Panc1 (cell line): ENCODE measurements around the gene SIRPA. TPM values are rescaled to one million over a fixed set of nuclear protein-coding genes. Genes with fewer than 3 reads are reported as not detected.

Experiments used
- ATAC-seq: fragments of 200-7000 bp; cut with Tn5 transposase; 2 replicates; pipeline ENCODE4 v1.9.1; 2020; ENCODE audit warnings: mild to moderate bottlenecking, moderate library complexity
- Bru-seq: library from RNA; stranded (reverse); fragments of 400-500 nt; gene quantifications from one replicate; lab custom pipeline; 2021; lab: Mats Ljungman, UMichigan
- BruChase-seq, 2 experiments: library from RNA; stranded (reverse); fragments of 400-500 nt; gene quantifications; one replicate each; lab custom pipeline; 2021; lab: Mats Ljungman, UMichigan
- BruUV-seq: library from RNA; stranded (reverse); fragments of 400-500 nt; replicated peaks from 2 replicates; lab custom pipeline; 2021; lab: Mats Ljungman, UMichigan
- CTCF ChIA-PET: fragments of 300-600 bp; sonication (Branson Sonifier 250); formaldehyde crosslinking; loops from one replicate; lab custom pipeline; 2022; ENCODE audit warnings: antibody characterized with exemption; lab: Charles Lee
- POLR2A ChIA-PET: fragments of 300-600 bp; sonication (Branson Sonifier 250); formaldehyde crosslinking; loops from one replicate; lab custom pipeline; 2022; ENCODE audit warnings: antibody characterized with exemption; lab: Charles Lee
- DNase-seq: peaks from one replicate; pipeline ENCODE4 v3.0.0-alpha.2; 2010; ENCODE audit warnings: low read depth, low spot score
- H3K27ac ChIP-seq: 2 replicates; pipeline ENCODE4 v1.5.1; 2011; ENCODE audit warnings: mild to moderate bottlenecking, low read length, inconsistent platforms
- H3K27me3 ChIP-seq: fragments of 200-500 bp; sonication (Bioruptor generic); 2 replicates; pipeline ENCODE4 v1.6.0; 2014; ENCODE audit warnings: low read length, inconsistent platforms; ENCODE audit not compliant: control insufficient read depth, insufficient read depth
- H3K36me3 ChIP-seq: fragments of 200-500 bp; sonication (Bioruptor generic); 2 replicates; pipeline ENCODE4 v1.5.1; 2014; ENCODE audit warnings: inconsistent platforms, mild to moderate bottlenecking, low read length, moderate library complexity; ENCODE audit not compliant: control insufficient read depth, insufficient read depth
- H3K4me1 ChIP-seq: 2 replicates; pipeline ENCODE4 v1.5.1; 2011; ENCODE audit warnings: inconsistent platforms, mild to moderate bottlenecking, low read length, moderate library complexity; ENCODE audit not compliant: control insufficient read depth, insufficient read depth
- H3K4me3 ChIP-seq, 2 experiments: 2 replicates each; pipeline ENCODE4 v1.5.1; 2011 to 2012; ENCODE audit warnings: low read depth in 2 of 2, low read length in 2 of 2, mild to moderate bottlenecking in 2 of 2, inconsistent platforms in 1 of 2, moderate library complexity in 1 of 2
- H3K9me3 ChIP-seq: fragments of 200-500 bp; sonication (Bioruptor generic); 2 replicates; pipeline ENCODE4 v1.5.1; 2014; ENCODE audit warnings: low read depth, mild to moderate bottlenecking, inconsistent platforms, low read length, moderate library complexity; ENCODE audit not compliant: control insufficient read depth, insufficient read depth
- POLR2AphosphoS5 ChIP-seq: IDR thresholded peaks from 2 replicates; pipeline ENCODE4 v1.6.1; 2012; ENCODE audit warnings: mild to moderate bottlenecking, low read depth, low read length, moderate library complexity
- REST ChIP-seq, 2 experiments: IDR thresholded peaks; 2 replicates each; pipeline ENCODE4 v1.6.1; 2011 to 2012; ENCODE audit warnings: low read depth in 2 of 2, control low read depth in 1 of 2, low read length in 1 of 2, mild to moderate bottlenecking in 1 of 2, moderate library complexity in 1 of 2; ENCODE audit not compliant: insufficient read depth in 1 of 2
- SIN3A ChIP-seq: IDR thresholded peaks from 2 replicates; pipeline ENCODE4 v1.6.1; 2012; ENCODE audit warnings: low read depth, mild to moderate bottlenecking, low read length, moderate library complexity, borderline replicate concordance; ENCODE audit not compliant: insufficient read depth
- TCF7L2 ChIP-seq: IDR thresholded peaks from 2 replicates; pipeline ENCODE4 v1.6.1; 2011; ENCODE audit warnings: mild to moderate bottlenecking, low read depth, low read length, inconsistent platforms
- in situ Hi-C: cut with HindIII; loops from 2 replicates; pipeline ENCODE4 v1.10.0; 2016; ENCODE audit warnings: low sequenced_read_pairs, low pct_unique_long_range_greater_than_20kb
- intact Hi-C: fragments of 100-400 bp; cut with micrococcal nuclease; formaldehyde crosslinking; loops from one replicate; pipeline ENCODE4 v1.10.0; 2022; ENCODE audit not compliant: unreplicated experiment
- long read RNA-seq: library from polyadenylated mRNA; unstranded; transcript quantifications from one replicate; pipeline ENCODE4 v2.0.0, GENCODE V29; 2021; ENCODE audit not compliant: unreplicated experiment
- polyA plus RNA-seq: library from polyadenylated mRNA; unstranded; fragments of >200 nt; gene quantifications from one replicate; pipeline ENCODE4 v1.2.1, GENCODE V29; 2012; ENCODE audit warnings: missing spikeins; ENCODE audit not compliant: insufficient read length
- total RNA-seq: library from RNA; stranded (reverse); gene quantifications from one replicate; pipeline ENCODE4 v1.2.1, GENCODE V29; 2021; ENCODE audit not compliant: unreplicated experiment
- TF ChIP-seq, protein P1 (sequence below): fragments of 450-650 bp; IDR thresholded peaks from 2 replicates; pipeline ENCODE4 v1.5.1; 2017; ENCODE audit warnings: mild to moderate bottlenecking

Gene SIRPA
- total RNA-seq (2.4 TPM), Bru-seq, nascent RNA (percentile 32 among the genes with signal in this experiment), BruChase-seq, experiment 1, labeled RNA remaining after a 2-hour chase (percentile 33 among the genes with signal in this experiment), BruChase-seq, experiment 2, labeled RNA remaining after a 6-hour chase (percentile 38 among the genes with signal in this experiment)
- 1.9 TPM for polyA plus RNA-seq
- long read RNA-seq = 0 reads

- intact Hi-C loops = no loop called here
- in situ Hi-C loops = no loop called here
These were observed at the start of gene SIRPA for GRCh38 chr20:1894951-1895673. TSS of gene SIRPA (plus strand) at chr20:1895407. CDS start at chr20:1895448, 41 bp downstream.

GRCh38 chr20:1845701-1846100 lies 49.5 kb upstream of the SIRPA start:
- no peak for DNase-seq
- intact Hi-C loops = no loop called here
- no peak for ATAC-seq
- in situ Hi-C loops = no loop called here
- H3K36me3 ChIP-seq = no peaks in the 10 kb centered on the region
- no peak overlapping the region for H3K4me3 ChIP-seq
- no peak overlapping the region for H3K27ac ChIP-seq
- no peaks in the 10 kb centered on the region for H3K27me3 ChIP-seq
- H3K4me1 ChIP-seq = no peaks in the 10 kb centered on the region
- no TSS peak for BruUV-seq
- ChIA-PET POLR2A (no interaction called here), CTCF (no interaction called here)
- H3K9me3 ChIP-seq = no peaks in the 10 kb centered on the region
- no peak for TF ChIP-seq REST (IDR thresholded peaks at IDR 0.05; ENCODE audit: insufficient read depth in 1 of 2, low read depth in 2 of 2, low read length in 1 of 2)
- TF ChIP-seq SIN3A = no peak
- TF ChIP-seq TCF7L2 = no peak
- TF ChIP-seq POLR2AphosphoS5 = no peak
- TF ChIP-seq, protein P1, sequence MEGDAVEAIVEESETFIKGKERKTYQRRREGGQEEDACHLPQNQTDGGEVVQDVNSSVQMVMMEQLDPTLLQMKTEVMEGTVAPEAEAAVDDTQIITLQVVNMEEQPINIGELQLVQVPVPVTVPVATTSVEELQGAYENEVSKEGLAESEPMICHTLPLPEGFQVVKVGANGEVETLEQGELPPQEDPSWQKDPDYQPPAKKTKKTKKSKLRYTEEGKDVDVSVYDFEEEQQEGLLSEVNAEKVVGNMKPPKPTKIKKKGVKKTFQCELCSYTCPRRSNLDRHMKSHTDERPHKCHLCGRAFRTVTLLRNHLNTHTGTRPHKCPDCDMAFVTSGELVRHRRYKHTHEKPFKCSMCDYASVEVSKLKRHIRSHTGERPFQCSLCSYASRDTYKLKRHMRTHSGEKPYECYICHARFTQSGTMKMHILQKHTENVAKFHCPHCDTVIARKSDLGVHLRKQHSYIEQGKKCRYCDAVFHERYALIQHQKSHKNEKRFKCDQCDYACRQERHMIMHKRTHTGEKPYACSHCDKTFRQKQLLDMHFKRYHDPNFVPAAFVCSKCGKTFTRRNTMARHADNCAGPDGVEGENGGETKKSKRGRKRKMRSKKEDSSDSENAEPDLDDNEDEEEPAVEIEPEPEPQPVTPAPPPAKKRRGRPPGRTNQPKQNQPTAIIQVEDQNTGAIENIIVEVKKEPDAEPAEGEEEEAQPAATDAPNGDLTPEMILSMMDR = no peak

More at GRCh38 chr20:1894951-1895673, at the start of gene SIRPA:
- ATAC-seq (peak; percentile 64), DNase-seq (no peak)
- POLR2A ChIA-PET = no interaction called here
- Histone ChIP-seq H3K4me3 (peak within 1 kb of the TSS; percentile 45 to 50), H3K36me3 (no peaks in the 10 kb centered on the region), H3K27me3 (peaks cover 2% of the 10 kb centered on the region; the same call in 1 of the 2 replicates), H3K9me3 (no peaks in the 10 kb centered on the region), H3K27ac (no peak within 1 kb of the TSS), H3K4me1 (no peaks in the 10 kb centered on the region)
- no peak for TF ChIP-seq REST (IDR thresholded peaks at IDR 0.05; ENCODE audit: insufficient read depth in 1 of 2, low read depth in 2 of 2, low read length in 1 of 2)
- TF ChIP-seq SIN3A = no peak
- TF ChIP-seq TCF7L2 = no peak
- TF ChIP-seq, protein P1 = no peak
- no peak for TF ChIP-seq POLR2AphosphoS5
- CTCF ChIA-PET = no interaction called here
- BruUV-seq = no TSS peak
